Retinal pigment epithelial cell (primary cell): ENCODE measurements around the gene AQP7.
"Not testable (repeated sequence)": the region's sequence is repeated elsewhere in the genome, so short reads cannot be mapped to it uniquely, and the experiment has no call there.

Source experiments
- DNase-seq: peaks from one replicate; pipeline ENCODE4 v3.0.0-alpha.2; 2010; ENCODE audit warnings: low read depth
- H3K4me3 ChIP-seq: 2 replicates; pipeline ENCODE4 v1.5.1; 2011; ENCODE audit warnings: mild to moderate bottlenecking, low read length, control low read depth, moderate library complexity
- TF ChIP-seq, protein P1 (sequence below): conservative IDR thresholded peaks from 2 replicates; pipeline ENCODE4 v1.5.1; 2011; ENCODE audit warnings: low read depth, low read length, control low read depth, inconsistent platforms

AQP7 gene

DNA sequence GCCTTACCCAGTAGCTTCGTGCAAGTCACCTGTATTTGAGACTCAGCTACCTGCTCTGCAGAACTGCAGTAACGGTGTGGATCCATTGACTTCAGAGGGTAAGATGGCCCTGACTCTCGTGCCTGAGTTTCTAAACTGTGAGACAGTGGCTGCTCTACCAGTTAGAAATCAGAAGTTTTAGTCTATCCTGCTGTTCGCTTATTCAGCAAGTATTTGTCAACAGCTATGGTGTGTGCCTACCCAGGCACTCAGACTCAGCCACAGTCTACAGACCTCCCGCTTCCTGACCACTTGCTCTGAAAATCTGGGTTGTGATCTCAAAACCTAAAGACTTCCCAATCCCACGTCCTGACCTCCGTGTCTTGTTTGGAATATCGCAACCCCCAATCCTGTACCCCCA is 31.5 kb upstream of the AQP7 start:
- TF ChIP-seq, protein P1, sequence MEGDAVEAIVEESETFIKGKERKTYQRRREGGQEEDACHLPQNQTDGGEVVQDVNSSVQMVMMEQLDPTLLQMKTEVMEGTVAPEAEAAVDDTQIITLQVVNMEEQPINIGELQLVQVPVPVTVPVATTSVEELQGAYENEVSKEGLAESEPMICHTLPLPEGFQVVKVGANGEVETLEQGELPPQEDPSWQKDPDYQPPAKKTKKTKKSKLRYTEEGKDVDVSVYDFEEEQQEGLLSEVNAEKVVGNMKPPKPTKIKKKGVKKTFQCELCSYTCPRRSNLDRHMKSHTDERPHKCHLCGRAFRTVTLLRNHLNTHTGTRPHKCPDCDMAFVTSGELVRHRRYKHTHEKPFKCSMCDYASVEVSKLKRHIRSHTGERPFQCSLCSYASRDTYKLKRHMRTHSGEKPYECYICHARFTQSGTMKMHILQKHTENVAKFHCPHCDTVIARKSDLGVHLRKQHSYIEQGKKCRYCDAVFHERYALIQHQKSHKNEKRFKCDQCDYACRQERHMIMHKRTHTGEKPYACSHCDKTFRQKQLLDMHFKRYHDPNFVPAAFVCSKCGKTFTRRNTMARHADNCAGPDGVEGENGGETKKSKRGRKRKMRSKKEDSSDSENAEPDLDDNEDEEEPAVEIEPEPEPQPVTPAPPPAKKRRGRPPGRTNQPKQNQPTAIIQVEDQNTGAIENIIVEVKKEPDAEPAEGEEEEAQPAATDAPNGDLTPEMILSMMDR: no peak
- no peak overlapping the region for H3K4me3 ChIP-seq
- no peak for DNase-seq

DNA sequence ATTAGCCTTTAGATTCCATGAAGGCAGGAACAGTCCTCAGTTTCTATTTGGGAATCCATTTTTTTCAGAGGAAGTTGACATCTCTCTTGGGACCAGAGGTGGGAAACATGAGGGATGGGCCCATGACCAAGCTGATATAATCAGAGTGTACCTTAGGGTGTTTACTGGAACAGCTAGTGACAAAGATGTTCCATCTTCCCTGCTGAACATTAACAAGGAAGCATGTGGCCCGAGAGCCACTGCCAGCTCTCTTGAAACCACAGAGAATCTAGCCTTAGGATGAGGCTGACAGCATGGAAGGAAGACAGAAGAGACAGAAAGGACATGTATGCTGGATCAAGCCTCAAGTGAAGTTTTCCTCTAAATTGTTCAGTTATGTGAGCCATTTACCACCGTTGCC is 29.1 kb upstream of the AQP7 start:
- TF ChIP-seq, protein P1: no peak
- no peak for DNase-seq
- no peak overlapping the region for H3K4me3 ChIP-seq

DNA sequence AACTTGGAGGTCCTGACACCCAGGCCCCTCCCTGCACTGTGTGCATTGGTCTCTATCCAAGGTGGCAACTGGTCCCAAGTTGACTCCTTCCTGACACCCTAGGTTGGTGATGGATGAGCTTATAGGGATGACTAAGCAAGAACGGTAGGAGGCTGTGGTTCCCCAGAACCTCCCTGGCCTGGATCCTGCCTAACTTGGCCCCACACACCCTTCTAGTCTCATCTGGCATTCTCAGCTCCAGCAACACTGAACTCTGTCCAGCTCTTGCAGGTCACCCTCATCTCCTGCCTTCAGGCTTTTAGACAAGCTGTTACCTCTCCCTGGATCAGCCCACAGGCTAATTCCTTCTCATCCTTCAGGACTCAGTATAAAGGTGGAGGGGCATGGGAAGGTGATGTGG is 28.6 kb upstream of the AQP7 start:
- no peak overlapping the region for H3K4me3 ChIP-seq
- TF ChIP-seq, protein P1: no peak
- no peak for DNase-seq

DNA sequence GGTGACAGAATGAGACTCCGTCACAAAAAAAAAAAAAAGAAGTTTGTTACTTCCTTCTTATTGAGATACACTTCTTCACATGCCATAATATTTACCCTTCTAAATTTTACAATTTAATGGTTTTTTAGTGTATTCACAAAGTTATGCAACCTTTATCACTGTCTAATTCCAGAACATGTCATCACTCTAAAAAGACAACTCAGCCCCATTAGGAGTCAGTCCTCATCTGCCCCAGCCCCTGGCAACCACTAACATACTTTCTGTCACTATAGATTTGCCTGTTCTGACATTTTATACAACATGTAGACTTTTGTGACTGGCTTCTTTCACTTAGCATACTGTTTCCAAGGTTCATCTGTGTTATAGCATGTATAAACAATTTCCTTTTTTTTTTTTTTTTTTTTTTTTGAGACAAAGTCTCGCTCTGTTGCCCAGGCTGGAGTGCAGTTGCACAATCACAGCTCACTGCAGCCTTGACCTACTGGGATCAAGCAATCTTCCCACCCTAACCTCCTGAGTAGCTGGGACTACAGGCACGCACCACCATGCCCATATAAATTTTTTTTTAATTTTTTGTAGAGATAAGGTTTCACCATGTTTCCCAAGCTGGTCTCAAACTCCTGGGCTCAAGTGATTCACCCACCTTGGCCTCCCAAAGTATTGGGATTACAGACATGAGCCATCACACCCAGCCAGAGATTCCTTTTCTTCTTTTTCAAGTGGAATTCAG is 27.1 kb upstream of the AQP7 start:
- no peak overlapping the region for H3K4me3 ChIP-seq
- DNase-seq: no peak
- TF ChIP-seq, protein P1: no peak

DNA sequence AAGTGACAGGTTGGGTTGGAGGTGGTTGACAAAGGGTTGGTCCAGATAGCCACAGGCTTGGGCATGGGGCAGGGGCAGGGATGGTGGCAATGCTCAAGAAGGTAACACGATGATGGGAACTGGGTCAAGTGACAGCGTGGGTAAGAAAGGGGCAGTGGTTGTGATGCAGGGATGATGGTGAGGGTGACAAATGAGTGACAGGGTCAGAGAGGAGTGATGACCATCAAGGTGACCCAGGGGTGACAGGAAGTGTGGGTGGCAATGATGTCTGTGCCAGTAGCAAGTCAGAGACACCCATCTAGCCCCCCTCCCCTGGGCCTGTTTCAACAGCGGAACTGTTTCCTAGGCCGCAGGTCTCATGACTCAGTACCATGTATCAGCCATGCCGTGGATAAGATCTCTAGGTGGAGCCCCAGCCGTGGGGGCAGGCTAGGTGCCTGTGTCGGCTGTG is 24.5 kb upstream of the AQP7 start:
- TF ChIP-seq, protein P1: no peak
- DNase-seq: no peak
- no peak overlapping the region for H3K4me3 ChIP-seq

DNA sequence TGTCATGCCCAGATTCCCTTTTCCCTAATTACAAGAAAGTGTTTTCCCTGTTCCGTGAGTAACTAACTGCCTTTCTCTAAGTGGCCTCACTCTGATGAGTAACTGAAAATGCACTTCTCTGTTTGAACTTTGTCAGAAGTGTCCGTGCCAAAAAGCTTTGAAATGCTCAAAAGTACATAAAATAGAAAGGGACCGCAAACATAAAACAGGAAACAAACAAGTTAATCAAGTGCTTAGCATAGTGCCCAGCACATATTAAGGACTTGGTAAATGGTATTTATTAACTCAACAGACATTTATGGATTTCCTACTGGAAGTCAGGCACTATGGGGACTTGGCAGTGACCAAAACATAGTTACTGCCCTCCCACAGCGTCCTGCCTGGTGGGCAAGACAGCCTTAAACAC is 22.8 kb upstream of the AQP7 start:
- H3K4me3 ChIP-seq: no peak overlapping the region
- no peak for DNase-seq
- TF ChIP-seq, protein P1: no peak

DNA sequence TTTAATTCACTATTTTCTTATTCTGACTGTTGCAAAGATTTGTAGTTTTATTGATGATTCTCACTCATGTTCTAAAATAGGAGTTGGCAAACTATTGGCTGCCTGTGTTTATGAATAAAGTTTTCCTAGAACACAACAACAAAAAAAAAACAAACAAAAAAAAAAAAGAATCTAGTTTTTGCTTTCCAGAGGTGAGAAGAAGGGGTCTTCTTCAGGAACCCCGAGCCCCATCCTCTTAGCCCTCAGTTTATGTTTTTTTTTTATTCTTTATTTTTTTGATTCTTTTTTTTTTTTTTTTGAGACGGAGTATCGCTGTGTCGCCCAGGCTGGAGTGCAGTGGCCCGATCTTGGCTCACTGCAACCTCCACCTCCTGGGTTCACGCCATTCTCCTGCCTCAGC is 22.1 kb upstream of the AQP7 start:
- H3K4me3 ChIP-seq, DNase-seq: not testable (repeated sequence)

DNA sequence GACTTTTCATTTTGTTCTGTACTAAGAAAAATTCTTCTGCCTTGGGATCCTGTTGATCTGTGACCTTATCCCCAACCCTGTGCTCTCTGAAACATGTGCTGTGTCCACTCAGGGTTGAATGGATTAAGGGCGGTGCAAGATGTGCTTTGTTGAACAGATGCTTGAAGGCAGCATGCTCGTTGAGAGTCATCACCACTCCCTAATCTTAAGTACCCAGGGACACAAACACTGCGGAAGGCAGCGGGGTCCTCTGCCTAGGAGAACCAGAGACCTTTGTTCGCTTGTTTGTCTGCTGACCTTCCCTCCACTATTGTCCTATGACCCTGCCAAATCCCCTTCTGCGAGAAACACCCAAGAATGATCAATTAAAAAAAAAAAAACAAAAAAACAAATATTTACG is 21.7 kb upstream of the AQP7 start:
- DNase-seq, H3K4me3 ChIP-seq: not testable (repeated sequence)
